GM23248 (cell line): ENCODE results near the gene LRMDA.

ENCODE experiments used
- EZH2 ChIP-seq: fragments of 200-600 bp; sonication (generic); IDR thresholded peaks from 2 replicates; pipeline ENCODE4 v1.6.1; 2018; ENCODE audit warnings: antibody characterized with exemption, mild to moderate bottlenecking; ENCODE audit not compliant: insufficient read depth, poor library complexity, severe bottlenecking
- EZH2phosphoT487 ChIP-seq: fragments of 200-600 bp; sonication (generic); IDR thresholded peaks from 2 replicates; pipeline ENCODE4 v1.6.1; 2018; ENCODE audit warnings: antibody characterized with exemption, moderate library complexity, mild to moderate bottlenecking, low read depth; ENCODE audit not compliant: insufficient read depth

DNA sequence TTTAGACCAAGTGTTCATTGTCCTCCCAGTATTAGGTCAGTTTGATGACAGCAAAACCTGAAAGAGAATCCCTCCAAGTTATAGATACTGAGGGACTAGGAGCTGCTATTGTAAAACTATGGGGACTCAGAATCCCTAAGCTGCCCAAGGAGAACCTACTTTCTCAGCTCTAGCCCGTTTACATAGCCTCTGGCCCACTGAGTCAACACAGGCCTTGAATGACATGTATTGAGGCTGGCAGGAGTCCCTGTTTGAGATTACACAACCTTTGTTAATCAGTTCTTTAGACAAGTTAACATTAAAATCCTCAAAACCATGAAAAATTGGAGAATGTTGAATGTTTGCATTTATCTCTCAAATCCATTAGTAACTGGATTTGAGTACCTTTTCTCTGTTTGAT, 1127.2 kb downstream of the LRMDA start:
- TF ChIP-seq EZH2 (no peak), EZH2phosphoT487 (no peak)
